Measurements from ENCODE around the gene WHAMM.

GRCh38 chr15:82847703-82848102 lies 38.3 kb downstream of the WHAMM start:
- TF ChIP-seq EZH2 (IDR thresholded peaks at IDR 0.05; ENCODE audit: insufficient read depth, poor library complexity, severe bottlenecking) (no peak), EZH2phosphoT487 (IDR thresholded peaks at IDR 0.05; ENCODE audit: insufficient read depth, low read depth) (no peak)
